GM08714 (cell line): ENCODE results near the gene PROZ.

Source experiments
- H3K4me3 ChIP-seq: fragments of 200-500 bp; sonication (Bioruptor generic); 2 replicates; pipeline ENCODE4 v1.5.1; 2014; ENCODE audit warnings: mild to moderate bottlenecking, low read length, inconsistent platforms
- ZNF274 ChIP-seq: IDR thresholded peaks from 2 replicates; pipeline ENCODE4 v1.6.1; 2012; ENCODE audit warnings: mild to moderate bottlenecking, low read depth, low read length

PROZ gene

GRCh38 chr13:113166266-113166665 is 7.8 kb downstream of the PROZ start:
- no peak for TF ChIP-seq ZNF274
- H3K4me3 ChIP-seq: no peak overlapping the region

GRCh38 chr13:113166681-113167080 is 8.2 kb downstream of the PROZ start:
- H3K4me3 ChIP-seq: no peak overlapping the region
- no peak for TF ChIP-seq ZNF274

- no peak overlapping the region for H3K4me3 ChIP-seq
- TF ChIP-seq ZNF274: no peak
Measured at GRCh38 chr13:113167155-113167554, 8.7 kb downstream of the PROZ start.

GRCh38 chr13:113167575-113167974 is 9.1 kb downstream of the PROZ start:
- H3K4me3 ChIP-seq: no peak overlapping the region
- no peak for TF ChIP-seq ZNF274

- H3K4me3 ChIP-seq: no peak overlapping the region
- no peak for TF ChIP-seq ZNF274
Measured at GRCh38 chr13:113168211-113168610, 9.8 kb downstream of the PROZ start.

GRCh38 chr13:113169277-113170272 is 11.1 kb downstream of the PROZ start:
- no peak for TF ChIP-seq ZNF274
- H3K4me3 ChIP-seq: no peak overlapping the region

- H3K4me3 ChIP-seq: no peak overlapping the region
- no peak for TF ChIP-seq ZNF274
Measured at GRCh38 chr13:113170511-113170910, 12.1 kb downstream of the PROZ start.

- H3K4me3 ChIP-seq: no peak overlapping the region
- TF ChIP-seq ZNF274: no peak
Measured at GRCh38 chr13:113171250-113172125, 13.0 kb downstream of the PROZ start.

GRCh38 chr13:113172419-113172926 is 14.0 kb downstream of the PROZ start:
- no peak for TF ChIP-seq ZNF274
- H3K4me3 ChIP-seq: no peak overlapping the region

- TF ChIP-seq ZNF274: no peak
- H3K4me3 ChIP-seq: no peak overlapping the region
Measured at GRCh38 chr13:113176280-113176679, 17.8 kb downstream of the PROZ start.

GRCh38 chr13:113176822-113177221 is 18.4 kb downstream of the PROZ start:
- H3K4me3 ChIP-seq: no peak overlapping the region
- TF ChIP-seq ZNF274: no peak

GRCh38 chr13:113178070-113178895 is 19.8 kb downstream of the PROZ start:
- TF ChIP-seq ZNF274: no peak
- no peak overlapping the region for H3K4me3 ChIP-seq

- H3K4me3 ChIP-seq: no peak overlapping the region
Measured at GRCh38 chr13:113178896-113179167, 20.4 kb downstream of the PROZ start.

More at GRCh38 chr13:113178896-113179167, 20.4 kb downstream of the PROZ start:
- TF ChIP-seq ZNF274: no peak
